ENCODE measurements around the gene TREH. TPM values are rescaled to one million over a fixed set of nuclear protein-coding genes. Genes with fewer than 3 reads are reported as not detected.

The TREH gene
- total RNA-seq, 1 experiment from 2014 or later: not detected

GRCh38 chr11:118663381-118663780, 16.1 kb downstream of the TREH start:
- Mint-ChIP-seq H3K36me3 (ENCODE audit: insufficient read depth, unreplicated experiment) (peaks cover 17% of the 10 kb centered on the region), H3K9me3 (ENCODE audit: unreplicated experiment) (no peaks in the 10 kb centered on the region), H3K27me3 (ENCODE audit: insufficient read depth, unreplicated experiment) (no peaks in the 10 kb centered on the region), H3K27ac (ENCODE audit: low read depth, unreplicated experiment) (no peak overlapping the region), H3K4me3 (ENCODE audit: unreplicated experiment) (no peak overlapping the region), H3K4me1 (ENCODE audit: insufficient read depth, unreplicated experiment) (no peaks in the 10 kb centered on the region)
- POLR2A ChIA-PET: interaction anchor here (0.8 to 1.2 kb wide), 3 partner anchors 8 to 71 kb away, joined by 3 to 4 read pairs (median 4); no protein-coding TSS in a partner anchor
- no peak for DNase-seq (ENCODE audit: unreplicated experiment)
- CTCF ChIA-PET: interaction anchor here (0.8 kb wide), 1 partner anchor 18 kb away, joined by 3 read pairs; no protein-coding TSS in a partner anchor
- intact Hi-C loops (cut with micrococcal nuclease): no loop called here
- no peak for TF ChIP-seq CTCF (IDR thresholded peaks at IDR 0.05; ENCODE audit: unreplicated experiment)
- BruUV-seq (replicated peaks): no TSS peak

- Mint-ChIP-seq H3K4me1 (ENCODE audit: insufficient read depth, unreplicated experiment) (no peaks in the 10 kb centered on the region), H3K36me3 (ENCODE audit: insufficient read depth, unreplicated experiment) (peaks cover 17% of the 10 kb centered on the region), H3K27me3 (ENCODE audit: insufficient read depth, unreplicated experiment) (no peaks in the 10 kb centered on the region), H3K4me3 (ENCODE audit: unreplicated experiment) (no peak overlapping the region), H3K27ac (ENCODE audit: low read depth, unreplicated experiment) (no peak overlapping the region), H3K9me3 (ENCODE audit: unreplicated experiment) (no peaks in the 10 kb centered on the region)
- TF ChIP-seq CTCF (IDR thresholded peaks at IDR 0.05; ENCODE audit: unreplicated experiment): no peak
- no peak for DNase-seq (ENCODE audit: unreplicated experiment)
- no TSS peak for BruUV-seq (replicated peaks)
- ChIA-PET POLR2A (interaction anchor here (0.8 to 1.2 kb wide), 4 partner anchors 7 to 57 kb away, joined by 3 to 4 read pairs (median 4); no protein-coding TSS in a partner anchor), CTCF (interaction anchor here (0.6 to 0.9 kb wide), 3 partner anchors 23 to 79 kb away, joined by 3 to 4 read pairs (median 3); no protein-coding TSS in a partner anchor)
- intact Hi-C loops (cut with micrococcal nuclease): no loop called here
Measured at GRCh38 chr11:118662401-118663271, 16.8 kb downstream of the TREH start.

GRCh38 chr11:118661425-118662301, 17.8 kb downstream of the TREH start:
- Mint-ChIP-seq H3K4me3 (ENCODE audit: unreplicated experiment) (no peak overlapping the region), H3K36me3 (ENCODE audit: insufficient read depth, unreplicated experiment) (peaks cover 17% of the 10 kb centered on the region), H3K4me1 (ENCODE audit: insufficient read depth, unreplicated experiment) (no peaks in the 10 kb centered on the region), H3K9me3 (ENCODE audit: unreplicated experiment) (no peaks in the 10 kb centered on the region), H3K27me3 (ENCODE audit: insufficient read depth, unreplicated experiment) (no peaks in the 10 kb centered on the region), H3K27ac (ENCODE audit: low read depth, unreplicated experiment) (no peak overlapping the region)
- CTCF ChIA-PET: interaction anchor here (0.7 to 4.0 kb wide), 7 partner anchors 21 to 67 kb away, joined by 3 to 38 read pairs (median 4); partner anchors contain the start of gene PHLDB1
- no TSS peak for BruUV-seq (replicated peaks)
- no peak for TF ChIP-seq CTCF (IDR thresholded peaks at IDR 0.05; ENCODE audit: unreplicated experiment)
- POLR2A ChIA-PET: interaction anchor here (0.6 to 3.1 kb wide), 6 partner anchors 8 to 66 kb away, joined by 3 to 19 read pairs (median 4); partner anchors contain the start of gene PHLDB1
- intact Hi-C loops (cut with micrococcal nuclease): no loop called here
- DNase-seq (ENCODE audit: unreplicated experiment): no peak
